OCI-LY3 (cell line): ENCODE measurements around the gene TXN2.
A peak's percentile ranks its signal among the peaks of the same experiment; 100 is the strongest.

Experiments
- H2AFZ ChIP-seq: fragments of 200-600, 300-600 bp; shearing (Covaris generic); 2 replicates; pipeline ENCODE4 v1.6.0; 2014; ENCODE audit warnings: antibody characterized with exemption, low read depth, low read length
- H3K27ac ChIP-seq: fragments of 200-600, 300-600 bp; sonication (generic); 2 replicates; pipeline ENCODE4 v1.5.1; 2014; ENCODE audit warnings: mild to moderate bottlenecking, low read length, moderate library complexity, mixed read lengths
- H3K27me3 ChIP-seq: fragments of 200-600, 300-600 bp; sonication (generic); 2 replicates; pipeline ENCODE4 v1.6.1; 2014; ENCODE audit warnings: low read depth, low read length, mixed read lengths
- H3K36me3 ChIP-seq: fragments of 200-600, 300-600 bp; sonication (generic); replicated peaks from 2 replicates; pipeline ENCODE3; 2014; ENCODE audit warnings: low read depth, low read length, mixed read lengths
- H3K4me1 ChIP-seq: fragments of 300-600, 200-600 bp; sonication (generic); 2 replicates; pipeline ENCODE4 v1.6.1; 2014; ENCODE audit warnings: low read length, mixed read lengths
- H3K4me2 ChIP-seq: fragments of 200-600, 300-600 bp; sonication (generic); 2 replicates; pipeline ENCODE4 v1.6.1; 2014; ENCODE audit warnings: low read length, mixed read lengths
- H3K4me3 ChIP-seq: fragments of 300-600, 200-600 bp; sonication (generic); 2 replicates; pipeline ENCODE4 v1.5.1; 2014; ENCODE audit warnings: antibody characterized with exemption, mild to moderate bottlenecking, low read length, moderate library complexity
- H3K79me2 ChIP-seq: fragments of 300-600, 200-600 bp; shearing (Covaris generic); 2 replicates; pipeline ENCODE4 v1.6.1; 2014; ENCODE audit warnings: mild to moderate bottlenecking, low read length, mixed read lengths
- H3K9ac ChIP-seq: fragments of 300-600, 200-600 bp; shearing (Covaris generic); 2 replicates; pipeline ENCODE4 v1.6.0; 2014; ENCODE audit warnings: mild to moderate bottlenecking, low read length, moderate library complexity
- H3K9me3 ChIP-seq: fragments of 200-600, 300-600 bp; shearing (Covaris generic); 2 replicates; pipeline ENCODE4 v1.6.1; 2014; ENCODE audit warnings: low read length, mixed read lengths; ENCODE audit not compliant: insufficient read depth
- H4K20me1 ChIP-seq: fragments of 200-600, 300-600 bp; sonication (generic); 2 replicates; pipeline ENCODE4 v1.6.1; 2016; ENCODE audit warnings: low read length, mixed read lengths; ENCODE audit not compliant: insufficient read depth
- EZH2phosphoT487 ChIP-seq: fragments of 200-600 bp; shearing (Covaris generic); IDR thresholded peaks from 2 replicates; pipeline ENCODE4 v1.6.1; 2018; ENCODE audit warnings: antibody characterized with exemption, mixed run types, low read depth
- TF ChIP-seq, protein P1 (sequence below): fragments of 200-600, 300-600 bp; sonication (generic); IDR thresholded peaks from 2 replicates; pipeline ENCODE4 v1.5.1; 2014; ENCODE audit warnings: antibody characterized with exemption, low read length, low read depth

Gene TXN2

DNA sequence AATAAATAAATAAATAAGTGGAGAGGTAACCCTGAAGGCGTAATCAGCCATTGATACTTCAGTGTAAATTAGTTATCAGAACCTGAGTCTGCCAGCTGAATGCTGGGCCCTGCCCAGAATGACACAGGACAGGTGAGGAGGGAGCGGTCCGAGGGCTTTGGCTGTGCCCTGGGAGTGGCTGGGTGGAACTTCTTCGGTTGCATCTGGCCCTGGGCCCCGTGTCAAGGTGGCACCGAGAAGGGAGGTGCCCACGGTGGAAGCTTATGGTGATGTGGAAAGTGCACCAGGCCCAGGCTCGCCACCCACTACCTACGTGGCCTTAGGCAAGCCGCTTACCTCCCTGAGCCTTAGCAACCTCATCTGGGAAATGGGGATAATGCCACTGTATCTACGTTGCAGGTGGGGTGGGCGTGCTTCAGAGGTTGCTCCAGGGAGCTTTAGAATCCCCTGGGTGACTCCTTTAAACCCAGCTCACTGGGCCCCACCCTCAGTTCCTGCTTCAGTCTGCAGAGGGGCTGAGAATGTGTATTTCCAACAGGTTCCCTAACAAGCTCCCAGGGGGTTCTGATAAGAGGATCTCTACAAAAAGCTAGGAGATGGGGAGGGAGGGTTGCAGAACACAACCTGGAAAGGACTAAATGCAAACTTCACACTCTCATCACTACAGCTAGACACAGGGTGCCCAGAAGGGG lies 38.8 kb downstream of the TXN2 start:
- Histone ChIP-seq H3K79me2 (no peaks in the 10 kb centered on the region), H3K36me3 (no peaks in the 10 kb centered on the region), H3K4me1 (peaks cover 17% of the 10 kb centered on the region), H4K20me1 (no peaks in the 10 kb centered on the region), H3K4me2 (peak overlapping the region; percentile 44), H3K4me3 (0 out of 2 replicates have a peak overlapping the region, but pooled peaks have one; percentile 27), H3K27me3 (no peaks in the 10 kb centered on the region), H3K27ac (no peak overlapping the region), H3K9me3 (no peaks in the 10 kb centered on the region), H2AFZ (no peak overlapping the region), H3K9ac (no peak overlapping the region)
- TF ChIP-seq, protein P1, sequence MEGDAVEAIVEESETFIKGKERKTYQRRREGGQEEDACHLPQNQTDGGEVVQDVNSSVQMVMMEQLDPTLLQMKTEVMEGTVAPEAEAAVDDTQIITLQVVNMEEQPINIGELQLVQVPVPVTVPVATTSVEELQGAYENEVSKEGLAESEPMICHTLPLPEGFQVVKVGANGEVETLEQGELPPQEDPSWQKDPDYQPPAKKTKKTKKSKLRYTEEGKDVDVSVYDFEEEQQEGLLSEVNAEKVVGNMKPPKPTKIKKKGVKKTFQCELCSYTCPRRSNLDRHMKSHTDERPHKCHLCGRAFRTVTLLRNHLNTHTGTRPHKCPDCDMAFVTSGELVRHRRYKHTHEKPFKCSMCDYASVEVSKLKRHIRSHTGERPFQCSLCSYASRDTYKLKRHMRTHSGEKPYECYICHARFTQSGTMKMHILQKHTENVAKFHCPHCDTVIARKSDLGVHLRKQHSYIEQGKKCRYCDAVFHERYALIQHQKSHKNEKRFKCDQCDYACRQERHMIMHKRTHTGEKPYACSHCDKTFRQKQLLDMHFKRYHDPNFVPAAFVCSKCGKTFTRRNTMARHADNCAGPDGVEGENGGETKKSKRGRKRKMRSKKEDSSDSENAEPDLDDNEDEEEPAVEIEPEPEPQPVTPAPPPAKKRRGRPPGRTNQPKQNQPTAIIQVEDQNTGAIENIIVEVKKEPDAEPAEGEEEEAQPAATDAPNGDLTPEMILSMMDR: no peak
- TF ChIP-seq EZH2phosphoT487: no peak

- no peak overlapping the region for H3K27ac ChIP-seq
- no peaks in the 10 kb centered on the region for H3K79me2 ChIP-seq
- peaks cover 28% of the 10 kb centered on the region for H3K4me1 ChIP-seq
- no peaks in the 10 kb centered on the region for H4K20me1 ChIP-seq
- H3K4me3 ChIP-seq: no peak overlapping the region
- no peak for TF ChIP-seq EZH2phosphoT487
- TF ChIP-seq, protein P1: no peak
- no peaks in the 10 kb centered on the region for H3K27me3 ChIP-seq
- no peaks in the 10 kb centered on the region for H3K9me3 ChIP-seq
- no peak overlapping the region for H2AFZ ChIP-seq
- H3K36me3 ChIP-seq: no peaks in the 10 kb centered on the region
- no peak overlapping the region for H3K4me2 ChIP-seq
- no peak overlapping the region for H3K9ac ChIP-seq
These were observed 40.9 kb downstream of the TXN2 start for GRCh38 chr22:36440429-36441002.

DNA sequence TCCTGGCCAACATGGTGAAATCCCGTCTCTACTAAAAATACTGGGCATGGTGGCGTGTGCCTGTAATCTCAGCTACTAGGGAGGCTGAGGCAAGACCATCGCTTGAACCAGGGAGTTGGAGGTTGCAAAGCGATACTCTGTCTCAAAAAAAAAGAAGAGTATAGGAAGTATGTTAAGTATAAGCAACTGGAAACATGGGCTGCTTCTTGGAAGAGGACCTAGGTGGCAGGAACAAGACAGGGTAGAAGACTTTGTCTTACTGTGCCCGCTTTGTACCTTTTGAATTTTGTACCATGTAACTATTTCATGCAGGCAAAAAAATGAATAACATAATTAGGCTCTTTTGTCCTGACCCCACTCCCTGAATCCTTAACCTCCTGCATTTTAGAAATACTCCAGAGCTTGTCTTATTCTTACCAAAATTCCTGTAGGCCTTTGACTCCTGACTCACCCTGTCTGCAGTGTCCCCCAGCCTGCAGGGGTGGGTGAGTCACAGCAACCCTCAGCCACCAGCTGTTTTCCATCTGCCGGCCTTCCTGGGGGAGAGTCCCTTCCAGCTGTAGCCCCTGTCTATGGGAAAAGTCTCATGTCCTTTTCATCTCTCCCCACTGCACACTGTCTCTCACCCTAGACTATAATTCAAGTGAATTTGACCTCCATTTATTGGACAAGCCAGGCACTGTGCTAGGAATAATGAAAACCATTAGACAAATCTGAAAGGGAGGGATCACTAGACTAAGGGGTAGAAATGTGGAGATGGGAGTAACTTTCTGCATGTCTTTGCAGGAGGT lies 41.8 kb downstream of the TXN2 start:
- no peak overlapping the region for H2AFZ ChIP-seq
- no peaks in the 10 kb centered on the region for H3K36me3 ChIP-seq
- H3K27ac ChIP-seq: no peak overlapping the region
- no peaks in the 10 kb centered on the region for H3K27me3 ChIP-seq
- TF ChIP-seq, protein P1: no peak
- TF ChIP-seq EZH2phosphoT487: no peak
- no peaks in the 10 kb centered on the region for H3K9me3 ChIP-seq
- peaks cover 36% of the 10 kb centered on the region for H3K4me1 ChIP-seq
- H3K4me2 ChIP-seq: no peak overlapping the region
- H3K9ac ChIP-seq: no peak overlapping the region
- H3K79me2 ChIP-seq: no peaks in the 10 kb centered on the region
- no peaks in the 10 kb centered on the region for H4K20me1 ChIP-seq
- no peak overlapping the region for H3K4me3 ChIP-seq
